Right lobe of liver (tissue), 6 donors: ENCODE measurements around the gene PDK2. TPM values are rescaled to one million over a fixed set of nuclear protein-coding genes. Genes with fewer than 3 reads are reported as not detected.
"Not testable (repeated sequence)": the region's sequence is repeated elsewhere in the genome, so short reads cannot be mapped to it uniquely, and the experiment has no call there.

Experiments
- ATAC-seq, 4 donors: fragments of 200-7000 bp; cut with Tn5 transposase; one replicate each; pipeline ENCODE4 v1.9.1; 2020; ENCODE audit warnings: mild to moderate bottlenecking in 4 of 4, moderate library complexity in 4 of 4
- DNase-seq, 3 donors: peaks; one replicate each; pipeline ENCODE4 v3.0.0-alpha.2; 2020
- H3K27ac ChIP-seq, 3 donors: fragments of 200-600 bp; one replicate each; pipeline ENCODE4 v1.8.0; 2022
- H3K27me3 ChIP-seq, 2 donors: fragments of 200-600 bp; one replicate each; pipeline ENCODE4 v1.8.0; 2022
- H3K36me3 ChIP-seq, 4 donors: fragments of 200-600 bp; sonication (generic) in 1 of 4; one replicate each; pipeline versions ENCODE4 v1.5.1 to v1.8.0; 2017 to 2022; ENCODE audit warnings: control low read depth in 1 of 4
- H3K4me1 ChIP-seq, 4 donors: fragments of 200-600 bp; sonication (generic) in 1 of 4; one replicate each; pipeline versions ENCODE4 v1.5.1 to v1.8.0; 2017 to 2022; ENCODE audit warnings: control low read depth in 1 of 4
- H3K4me3 ChIP-seq, 3 donors: fragments of 200-600 bp; one replicate each; pipeline ENCODE4 v1.8.0; 2022
- H3K9me3 ChIP-seq, 4 donors: fragments of 200-600 bp; sonication (generic) in 1 of 4; one replicate each; pipeline versions ENCODE4 v1.5.1 to v1.8.0; 2017 to 2022; ENCODE audit warnings: control low read depth in 1 of 4
- POLR2A ChIP-seq: fragments of 450-650 bp; IDR thresholded peaks from one replicate; pipeline ENCODE4 v1.6.1; 2017; ENCODE audit warnings: antibody characterized with exemption, mild to moderate bottlenecking
- WGBS: methylation state at CpG from one replicate; pipeline ENCODE4 v1.1.6; 2018; ENCODE audit warnings: low coverage, low lambda C conversion rate; ENCODE audit not compliant: insufficient coverage; ENCODE audit errors: missing lambda C conversion rate; 5-methylcytosine and 5-hydroxymethylcytosine counted together
- intact Hi-C, 2 donors: fragments of 100-400 bp; cut with DNase I; formaldehyde crosslinking; loops; one replicate each; pipeline versions ENCODE4 v1.11.2 to v1.14.1; 2022
- total RNA-seq, 6 experiments: library from RNA; depleted of rRNA in 2 of 6; stranded (reverse); fragments of >200 nt in 2 of 6; fragmentation: NEBNext Ultra II Directional in 3 of 6; extraction: Animal tissue kit (Norgen Biotek cat#: 25700) in 3 of 6; gene quantifications; one replicate each; pipeline versions ENCODE4 v1.1.0 to v1.2.4, GENCODE V29; 2016 to 2023
- TF ChIP-seq, protein P1 (sequence below), 4 donors: fragments of 200-600 bp in 3 of 4; fragments of 450-650 bp in 1 of 4; IDR thresholded peaks; one replicate each; pipeline versions ENCODE4 v1.5.1 to v1.8.0; 2016 to 2022; ENCODE audit warnings: antibody characterized with exemption in 4 of 4, mild to moderate bottlenecking in 2 of 4
- donor health status: DM: no; HTN: yes; CAD: no.
- donor health status: DM: no; HTN: no; CAD: no.
- donor health status: DM: no; HTN: no; CAD: no.
- donor health status: DM: no; HTN: yes; CAD: no.
- donor health status: DM: no; HTN: yes; CAD: no.

Gene PDK2
- total RNA-seq, 6 experiments from 2014 or later, result 25.0 to 58.0 (median 44.8) TPM

DNA sequence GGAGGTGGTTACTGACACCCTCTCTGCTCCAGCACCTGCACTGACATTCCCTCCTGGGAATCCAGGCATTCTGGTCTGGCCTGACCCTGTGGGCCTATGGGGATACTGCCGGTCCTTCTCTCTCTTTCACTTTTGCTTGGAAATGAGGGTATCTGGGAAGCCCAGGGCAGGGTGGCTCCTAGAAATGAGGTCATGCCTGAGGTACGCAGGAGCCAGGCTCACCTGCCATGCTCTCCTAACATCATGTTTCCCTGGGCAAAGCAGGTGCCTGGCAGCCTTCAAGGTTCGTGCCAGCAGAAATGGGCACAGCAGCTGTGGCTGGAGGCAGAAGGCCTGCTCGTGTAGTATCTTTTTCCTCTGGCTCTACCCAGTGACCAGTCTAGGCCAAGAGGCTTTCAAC, 35.9 kb upstream of the PDK2 start:
- TF ChIP-seq POLR2A, result no peak
- TF ChIP-seq, protein P1, sequence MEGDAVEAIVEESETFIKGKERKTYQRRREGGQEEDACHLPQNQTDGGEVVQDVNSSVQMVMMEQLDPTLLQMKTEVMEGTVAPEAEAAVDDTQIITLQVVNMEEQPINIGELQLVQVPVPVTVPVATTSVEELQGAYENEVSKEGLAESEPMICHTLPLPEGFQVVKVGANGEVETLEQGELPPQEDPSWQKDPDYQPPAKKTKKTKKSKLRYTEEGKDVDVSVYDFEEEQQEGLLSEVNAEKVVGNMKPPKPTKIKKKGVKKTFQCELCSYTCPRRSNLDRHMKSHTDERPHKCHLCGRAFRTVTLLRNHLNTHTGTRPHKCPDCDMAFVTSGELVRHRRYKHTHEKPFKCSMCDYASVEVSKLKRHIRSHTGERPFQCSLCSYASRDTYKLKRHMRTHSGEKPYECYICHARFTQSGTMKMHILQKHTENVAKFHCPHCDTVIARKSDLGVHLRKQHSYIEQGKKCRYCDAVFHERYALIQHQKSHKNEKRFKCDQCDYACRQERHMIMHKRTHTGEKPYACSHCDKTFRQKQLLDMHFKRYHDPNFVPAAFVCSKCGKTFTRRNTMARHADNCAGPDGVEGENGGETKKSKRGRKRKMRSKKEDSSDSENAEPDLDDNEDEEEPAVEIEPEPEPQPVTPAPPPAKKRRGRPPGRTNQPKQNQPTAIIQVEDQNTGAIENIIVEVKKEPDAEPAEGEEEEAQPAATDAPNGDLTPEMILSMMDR (IDR thresholded peaks at IDR 0.05), result no peak
- intact Hi-C loops, result no loop called here
- WGBS, result 73% methylated on average over 2 of the region's 4 CpGs
- peaks cover 0 to 20% (median 4%) of the 10 kb centered on the region in 4 donors for H3K4me1 ChIP-seq
- peak in 1 of 3 donors; percentile 22 for DNase-seq
- peak overlapping the region in 1 of 3 donors; percentile 13 for H3K27ac ChIP-seq
- no peaks in the 10 kb centered on the region for H3K36me3 ChIP-seq
- ATAC-seq, result no peak
- H3K27me3 ChIP-seq, result peaks cover 0 to 3% of the 10 kb centered on the region in 2 donors
- no peaks in the 10 kb centered on the region for H3K9me3 ChIP-seq
- H3K4me3 ChIP-seq, result no peak overlapping the region

DNA sequence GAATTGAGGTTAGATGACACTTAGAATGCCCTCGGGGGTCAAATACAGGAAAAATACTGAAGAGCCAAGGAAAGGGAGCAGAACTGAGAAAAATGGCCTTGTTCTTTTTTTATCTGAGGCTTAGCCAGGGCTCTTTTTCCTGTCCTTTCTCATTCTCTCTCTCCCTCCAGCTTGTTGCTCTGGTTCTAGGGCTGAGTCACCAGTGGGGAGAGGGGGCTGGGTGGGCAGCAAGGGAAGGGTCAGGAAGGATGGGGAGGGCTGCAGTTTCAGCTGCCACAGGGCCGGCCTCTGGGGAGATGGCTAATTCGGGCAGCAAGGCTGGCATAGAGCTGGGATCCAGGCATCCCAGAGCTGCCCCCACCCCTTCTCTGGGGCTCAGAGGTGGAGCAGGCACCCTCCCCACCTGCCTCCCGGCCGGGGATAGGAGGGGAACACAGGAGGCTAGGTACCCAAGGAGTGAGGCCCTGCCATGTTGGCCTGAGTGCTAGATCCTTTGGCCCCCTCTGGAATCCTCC, 35.3 kb upstream of the PDK2 start:
- DNase-seq (peak in 1 of 3 donors; percentile 24), ATAC-seq (no peak)
- H3K27ac ChIP-seq, result peak overlapping the region in 2 of 3 donors; percentile 5 to 13
- no peaks in the 10 kb centered on the region for H3K9me3 ChIP-seq
- intact Hi-C loops, result no loop called here
- H3K4me3 ChIP-seq, result no peak overlapping the region
- H3K27me3 ChIP-seq, result no peaks in the 10 kb centered on the region
- no peak for TF ChIP-seq POLR2A
- TF ChIP-seq, protein P1 (IDR thresholded peaks at IDR 0.05), result no peak
- H3K36me3 ChIP-seq, result no peaks in the 10 kb centered on the region
- H3K4me1 ChIP-seq, result peaks cover 0 to 19% (median 4%) of the 10 kb centered on the region in 4 donors
- 64% methylated on average over 2 of the region's 5 CpGs for WGBS

DNA sequence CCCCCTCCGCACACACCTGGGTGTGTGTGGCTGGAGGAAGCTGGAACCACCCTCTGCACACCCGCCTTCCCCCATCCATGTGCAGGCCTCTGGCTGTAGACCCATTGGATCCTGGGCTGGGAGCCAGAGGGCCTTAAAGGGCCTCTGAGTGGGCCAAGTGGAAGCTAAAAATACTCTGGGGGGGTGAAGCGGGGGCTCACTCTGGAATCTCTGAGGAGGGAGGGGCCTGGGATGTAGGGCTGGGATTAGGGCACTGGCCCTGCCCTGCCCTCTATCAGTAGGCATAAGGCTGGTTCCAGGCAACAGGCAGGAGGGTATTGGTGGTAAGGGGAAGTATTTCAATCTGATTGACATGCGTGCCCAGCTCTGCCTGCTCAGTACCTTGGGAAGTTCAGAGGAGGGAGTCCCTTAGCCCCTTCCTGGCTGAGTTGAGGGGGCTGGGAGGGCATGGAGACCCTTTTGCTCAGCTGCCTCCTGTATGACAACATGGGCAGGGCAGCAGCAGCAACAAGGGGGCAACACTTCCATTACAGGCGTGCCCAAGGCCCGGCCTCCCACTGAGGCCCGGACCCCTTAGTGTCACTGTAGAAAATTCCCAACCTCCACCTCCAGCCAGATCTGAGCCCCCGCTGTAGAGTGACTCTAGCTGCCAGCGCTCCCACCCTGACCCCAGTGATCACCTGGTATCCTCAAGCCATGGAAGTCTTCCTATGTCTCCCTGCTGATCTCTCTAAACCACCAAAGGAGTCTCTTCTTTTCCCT, 34.0 kb upstream of the PDK2 start:
- no CpG with 5 or more reads among the region's 9 CpGs for WGBS
- Histone ChIP-seq H3K27me3 (no peaks in the 10 kb centered on the region), H3K27ac (no peak overlapping the region), H3K4me1 (peaks cover 0 to 8% (median 0%) of the 10 kb centered on the region in 4 donors), H3K36me3 (no peaks in the 10 kb centered on the region), H3K4me3 (no peak overlapping the region), H3K9me3 (no peaks in the 10 kb centered on the region)
- intact Hi-C loops, result no loop called here
- peak in 2 of 3 donors; percentile 51 to 60 for DNase-seq
- ATAC-seq, result peak in 1 of 4 donors; percentile 20
- TF ChIP-seq, protein P1 (IDR thresholded peaks at IDR 0.05), result no peak
- no peak for TF ChIP-seq POLR2A

DNA sequence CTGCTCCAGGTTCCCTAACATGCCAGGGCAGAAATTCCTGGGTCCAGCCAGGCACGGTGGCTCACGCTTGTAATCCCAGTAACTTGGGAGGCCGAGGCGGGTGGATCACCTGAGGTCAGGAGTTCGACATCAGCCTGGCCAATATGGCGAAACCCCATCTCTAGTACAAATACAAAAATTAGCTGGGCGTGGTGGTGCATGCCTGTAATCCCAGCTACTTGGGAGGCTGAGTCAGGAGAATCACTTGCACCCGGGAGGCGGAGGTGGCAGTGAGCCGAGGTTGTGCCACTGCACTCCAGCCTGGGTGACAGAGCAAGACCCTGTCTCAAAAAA, 33.5 kb upstream of the PDK2 start:
- H3K27ac ChIP-seq, H3K36me3 ChIP-seq, H3K4me1 ChIP-seq, intact Hi-C loops, ATAC-seq, H3K4me3 ChIP-seq, H3K27me3 ChIP-seq, H3K9me3 ChIP-seq: not testable (repeated sequence)
- 94% methylated on average over 10 of the region's 10 CpGs for whole genome bisulfite sequencing
- DNase-seq, result peak in 1 of 3 donors; percentile 32
